CD8-positive, alpha-beta memory T cell (primary cell): ENCODE results near the gene PTPMT1. TPM values are rescaled to one million over a fixed set of nuclear protein-coding genes. Genes with fewer than 3 reads are reported as not detected.

Experiments used
- CTCF ChIA-PET: fragments of 350-600 bp; sonication (Branson Sonifier 250); formaldehyde crosslinking; loops from one replicate; lab custom pipeline; 2021; ENCODE audit warnings: antibody characterized with exemption; lab: Charles Lee
- POLR2A ChIA-PET: fragments of 350-600 bp; sonication (Branson Sonifier 250); formaldehyde crosslinking; loops from one replicate; lab custom pipeline; 2021; ENCODE audit warnings: antibody characterized with exemption; lab: Charles Lee
- DNase-seq, 5 donors: peaks; one replicate each; pipeline versions ENCODE4 v3.0.0 to v3.0.0-alpha.2; 2020 to 2022; ENCODE audit warnings: mixed read lengths in 1 of 5
- H3K27ac ChIP-seq: one replicate; pipeline ENCODE4 v1.7.0; 2013; ENCODE audit warnings: low read depth, mild to moderate bottlenecking, low read length, moderate library complexity
- H3K27me3 ChIP-seq: 2 replicates; pipeline ENCODE4 v1.7.0; 2013; ENCODE audit warnings: low read length, mild to moderate bottlenecking; ENCODE audit not compliant: insufficient read depth, poor library complexity, severe bottlenecking
- H3K36me3 ChIP-seq: 2 replicates; pipeline ENCODE4 v1.7.0; 2013; ENCODE audit warnings: mild to moderate bottlenecking, low read length, moderate library complexity; ENCODE audit not compliant: insufficient read depth
- H3K4me1 ChIP-seq: 2 replicates; pipeline ENCODE4 v1.7.0; 2013; ENCODE audit warnings: mild to moderate bottlenecking, low read length, moderate library complexity; ENCODE audit not compliant: insufficient read depth
- H3K4me3 ChIP-seq: 2 replicates; pipeline ENCODE4 v1.7.0; 2013; ENCODE audit warnings: mild to moderate bottlenecking, low read length
- H3K9me3 ChIP-seq: 2 replicates; pipeline ENCODE4 v1.7.0; 2013; ENCODE audit warnings: mild to moderate bottlenecking, low read length
- H3K27ac Mint-ChIP-seq, 8 donors: one replicate each; pipeline ENCODE4 v1.8.0; 2020 to 2021; ENCODE audit warnings: mixed read lengths in 8 of 8, mild to moderate bottlenecking in 6 of 8, inconsistent platforms in 3 of 8, moderate library complexity in 3 of 8
- H3K27me3 Mint-ChIP-seq, 2 donors: one replicate each; pipeline ENCODE4 v1.8.0; 2020 to 2021; ENCODE audit warnings: mixed read lengths in 2 of 2, mild to moderate bottlenecking in 1 of 2, moderate library complexity in 1 of 2
- H3K36me3 Mint-ChIP-seq, 3 donors: one replicate each; pipeline ENCODE4 v1.8.0; 2020 to 2021; ENCODE audit warnings: mixed read lengths in 3 of 3, inconsistent platforms in 1 of 3, mild to moderate bottlenecking in 1 of 3
- H3K4me1 Mint-ChIP-seq, 3 donors: one replicate each; pipeline ENCODE4 v1.8.0; 2020 to 2021; ENCODE audit warnings: mixed read lengths in 3 of 3, inconsistent platforms in 1 of 3, mild to moderate bottlenecking in 1 of 3
- H3K4me3 Mint-ChIP-seq, 7 donors: one replicate each; pipeline ENCODE4 v1.8.0; 2020 to 2021; ENCODE audit warnings: mixed read lengths in 7 of 7, mild to moderate bottlenecking in 6 of 7, moderate library complexity in 4 of 7, inconsistent platforms in 2 of 7
- H3K9me3 Mint-ChIP-seq, 5 donors: one replicate each; pipeline ENCODE4 v1.8.0; 2020 to 2022; ENCODE audit warnings: mixed read lengths in 5 of 5, mild to moderate bottlenecking in 3 of 5, moderate library complexity in 2 of 5, inconsistent platforms in 1 of 5
- polyA plus RNA-seq: library from polyadenylated mRNA; unstranded; fragments of 300-500 nt; fragmentation: Illumina TruSeq; gene quantifications from one replicate; pipeline ENCODE4 v1.2.3, GENCODE V29; 2021
- total RNA-seq, 2 experiments: library from RNA; stranded (reverse); gene quantifications; one replicate each; pipeline ENCODE4 v1.2.3, GENCODE V29; 2021

Gene PTPMT1
- total and polyA plus RNA-seq, 3 experiments from 2014 or later: 53.3 to 71.2 (median 53.8) TPM

DNA sequence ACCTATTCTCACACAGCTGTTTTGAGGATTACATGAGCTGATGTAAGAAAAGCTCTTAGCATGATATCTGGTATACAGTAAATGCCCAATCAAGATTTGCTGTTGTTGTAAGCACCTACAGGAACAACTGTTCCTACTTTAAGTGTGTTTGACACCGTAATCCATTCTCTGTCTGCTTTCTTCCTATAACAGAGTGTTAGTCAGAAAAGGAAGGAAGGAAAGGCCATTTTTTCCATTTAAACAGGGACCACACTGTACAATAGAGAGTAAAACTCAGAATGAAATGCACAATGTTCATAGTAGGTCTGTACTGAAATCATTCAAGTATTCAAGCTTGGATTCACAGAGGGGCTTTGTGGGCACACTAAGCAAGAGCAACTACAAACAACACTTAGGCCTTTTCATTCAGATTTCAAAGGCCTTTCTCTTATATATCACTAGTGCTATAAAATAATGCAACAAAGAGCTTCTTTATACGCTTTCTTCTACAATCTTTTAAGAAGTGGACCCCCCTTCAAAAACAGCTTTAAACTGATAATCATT is 55.5 kb downstream of the PTPMT1 start:
- Histone ChIP-seq H3K36me3 (peaks cover 27% of the 10 kb centered on the region), H3K27ac (no peak overlapping the region), H3K4me1 (no peaks in the 10 kb centered on the region), H3K4me3 (no peak overlapping the region), H3K27me3 (no peaks in the 10 kb centered on the region), H3K9me3 (no peaks in the 10 kb centered on the region)
- Mint-ChIP-seq H3K27me3 (no peaks in the 10 kb centered on the region), H3K4me1 (no peaks in the 10 kb centered on the region), H3K27ac (no peak overlapping the region), H3K36me3 (peaks cover 4 to 68% (median 10%) of the 10 kb centered on the region in 3 donors), H3K9me3 (no peaks in the 10 kb centered on the region), H3K4me3 (no peak overlapping the region)
- DNase-seq: no peak
- POLR2A ChIA-PET: no interaction called here
- CTCF ChIA-PET: interaction anchor here (1.2 to 1.3 kb wide), 2 partner anchors 12 to 14 kb away, joined by 3 to 4 read pairs; no protein-coding TSS in a partner anchor

Other genes starting within 250 kb of the PTPMT1 start
- gene MYBPC3, start 212.9 kb upstream of the PTPMT1 start, total RNA-seq: not detected
- not detected for gene MYBPC3, start 212.9 kb upstream of the PTPMT1 start, polyA plus RNA-seq
- 1 to 10 TPM; 1.8 to 2.0 TPM for gene SPI1, start 187.1 kb upstream of the PTPMT1 start, total RNA-seq
- gene SPI1, start 187.1 kb upstream of the PTPMT1 start, polyA plus RNA-seq: not detected
- gene SLC39A13, start 157.0 kb upstream of the PTPMT1 start, total RNA-seq: 10 to 100 TPM; 20.2 to 23.4 TPM
- 39.4 TPM for gene SLC39A13, start 157.0 kb upstream of the PTPMT1 start, polyA plus RNA-seq
- gene PSMC3, start 139.2 kb upstream of the PTPMT1 start, total RNA-seq: 100 to 1,000 TPM; 200 to 219 TPM
- gene PSMC3, start 139.2 kb upstream of the PTPMT1 start, polyA plus RNA-seq: 118 TPM
- under 1 TPM; 0.29 to 0.79 TPM for gene RAPSN, start 116.5 kb upstream of the PTPMT1 start, total RNA-seq
- gene RAPSN, start 116.5 kb upstream of the PTPMT1 start, polyA plus RNA-seq: not detected
- gene CELF1, start 12.5 kb upstream of the PTPMT1 start, total RNA-seq: 100 to 1,000 TPM; 160 to 168 TPM
- 80.8 TPM for gene CELF1, start 12.5 kb upstream of the PTPMT1 start, polyA plus RNA-seq
- gene KBTBD4, start 13.4 kb downstream of the PTPMT1 start, total RNA-seq: 10 to 100 TPM; 24.8 to 26.4 TPM
- gene KBTBD4, start 13.4 kb downstream of the PTPMT1 start, polyA plus RNA-seq: 46.5 TPM
- 100 to 1,000 TPM; 147 to 157 TPM for gene NDUFS3, start 13.5 kb downstream of the PTPMT1 start, total RNA-seq
- gene NDUFS3, start 13.5 kb downstream of the PTPMT1 start, polyA plus RNA-seq: 98.9 TPM
- under 1 TPM in 1 of 2 experiments, not detected in 1; 0.20 TPM for gene FAM180B, start 21.1 kb downstream of the PTPMT1 start, total RNA-seq
- not detected for gene FAM180B, start 21.1 kb downstream of the PTPMT1 start, polyA plus RNA-seq
- gene C1QTNF4, start 28.8 kb downstream of the PTPMT1 start, total RNA-seq: under 1 TPM in 1 of 2 experiments, not detected in 1; 0.18 TPM
- not detected for gene C1QTNF4, start 28.8 kb downstream of the PTPMT1 start, polyA plus RNA-seq
- 100 to 1,000 TPM; 124 to 131 TPM for gene MTCH2, start 77.0 kb downstream of the PTPMT1 start, total RNA-seq
- gene MTCH2, start 77.0 kb downstream of the PTPMT1 start, polyA plus RNA-seq: 63.7 TPM
- 1 to 10 TPM; 2.6 to 2.9 TPM for gene AGBL2, start 149.8 kb downstream of the PTPMT1 start, total RNA-seq
- 1.0 TPM for gene AGBL2, start 149.8 kb downstream of the PTPMT1 start, polyA plus RNA-seq
- 100 to 1,000 TPM; 103 to 110 TPM for gene FNBP4, start 201.7 kb downstream of the PTPMT1 start, total RNA-seq
- gene FNBP4, start 201.7 kb downstream of the PTPMT1 start, polyA plus RNA-seq: 40.4 TPM